Mucosa of descending colon (tissue), 3 donors: Measurements from ENCODE around the gene KRTAP22-1. TPM values are rescaled to one million over a fixed set of nuclear protein-coding genes. Genes with fewer than 3 reads are reported as not detected.

Experiments used
- ATAC-seq: fragments of 200-7000 bp; cut with Tn5 transposase; one replicate; pipeline ENCODE4 v1.9.1; 2020; ENCODE audit warnings: mild to moderate bottlenecking, moderate library complexity
- DNase-seq, 3 donors: peaks; one replicate each; pipeline ENCODE4 v3.0.0-alpha.2; 2020
- H3K36me3 ChIP-seq: fragments of 200-600 bp; one replicate; pipeline ENCODE4 v1.8.0; 2021; ENCODE audit warnings: low read depth, mild to moderate bottlenecking
- H3K4me1 ChIP-seq: fragments of 200-600 bp; one replicate; pipeline ENCODE4 v1.8.0; 2021; ENCODE audit warnings: low read depth, mild to moderate bottlenecking
- H3K4me3 ChIP-seq: fragments of 200-600 bp; one replicate; pipeline ENCODE4 v1.8.0; 2021; ENCODE audit warnings: mild to moderate bottlenecking
- H3K9me3 ChIP-seq: fragments of 200-600 bp; one replicate; pipeline ENCODE4 v1.8.0; 2021; ENCODE audit warnings: mild to moderate bottlenecking
- intact Hi-C, 2 donors: fragments of 100-400 bp; cut with DNase I in 1 of 2; cut with micrococcal nuclease in 1 of 2; formaldehyde crosslinking; loops; one replicate each; pipeline versions ENCODE4 v1.11.0 to v1.11.1; 2022; cut with DNase I, micrococcal nuclease
- total RNA-seq, 3 donors: library from RNA; stranded (reverse); fragmentation: NEBNext Ultra II Directional in 2 of 3; extraction: Animal tissue kit (Norgen Biotek cat#: 25700) in 2 of 3; gene quantifications; one replicate each; pipeline versions ENCODE4 v1.2.1 to v1.2.4, GENCODE V29; 2021 to 2023
- TF ChIP-seq, protein P1 (sequence below): fragments of 200-600 bp; IDR thresholded peaks from one replicate; pipeline ENCODE4 v1.8.0; 2022; ENCODE audit warnings: antibody characterized with exemption, mild to moderate bottlenecking
- donor health status: DM: no; HTN: no; CAD: no; lungs with moderate emphysema.
- donor health status: DM: no; HTN: no; CAD: no.
- donor health status: DM: no; HTN: yes; CAD: no.

The KRTAP22-1 gene
- total RNA-seq, 3 donors from 2014 or later, result not detected

DNA sequence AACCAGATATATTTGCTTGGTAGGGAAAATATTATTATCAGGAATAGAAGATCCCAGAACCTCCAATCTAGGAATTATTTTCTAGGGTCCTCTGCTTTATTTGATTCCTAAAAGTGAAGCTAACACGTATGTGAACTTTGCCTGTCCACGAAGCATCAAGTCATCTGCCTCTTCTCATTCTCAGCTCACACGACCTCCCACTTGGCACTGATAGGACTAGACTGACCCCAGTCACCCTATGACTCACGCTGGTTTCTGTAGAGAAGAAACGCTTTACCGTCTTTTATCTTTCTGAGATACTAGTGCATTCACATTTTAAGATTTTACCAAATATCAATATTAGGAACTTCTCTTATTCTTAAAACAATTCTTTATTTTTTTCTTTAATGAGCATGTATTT, 37.8 kb upstream of the KRTAP22-1 start:
- intact Hi-C loops, result no loop called here
- Histone ChIP-seq H3K4me3 (no peak overlapping the region), H3K36me3 (no peaks in the 10 kb centered on the region), H3K4me1 (no peaks in the 10 kb centered on the region), H3K9me3 (peaks cover 47% of the 10 kb centered on the region)
- ATAC-seq (no peak), DNase-seq (no peak)
- TF ChIP-seq, protein P1, sequence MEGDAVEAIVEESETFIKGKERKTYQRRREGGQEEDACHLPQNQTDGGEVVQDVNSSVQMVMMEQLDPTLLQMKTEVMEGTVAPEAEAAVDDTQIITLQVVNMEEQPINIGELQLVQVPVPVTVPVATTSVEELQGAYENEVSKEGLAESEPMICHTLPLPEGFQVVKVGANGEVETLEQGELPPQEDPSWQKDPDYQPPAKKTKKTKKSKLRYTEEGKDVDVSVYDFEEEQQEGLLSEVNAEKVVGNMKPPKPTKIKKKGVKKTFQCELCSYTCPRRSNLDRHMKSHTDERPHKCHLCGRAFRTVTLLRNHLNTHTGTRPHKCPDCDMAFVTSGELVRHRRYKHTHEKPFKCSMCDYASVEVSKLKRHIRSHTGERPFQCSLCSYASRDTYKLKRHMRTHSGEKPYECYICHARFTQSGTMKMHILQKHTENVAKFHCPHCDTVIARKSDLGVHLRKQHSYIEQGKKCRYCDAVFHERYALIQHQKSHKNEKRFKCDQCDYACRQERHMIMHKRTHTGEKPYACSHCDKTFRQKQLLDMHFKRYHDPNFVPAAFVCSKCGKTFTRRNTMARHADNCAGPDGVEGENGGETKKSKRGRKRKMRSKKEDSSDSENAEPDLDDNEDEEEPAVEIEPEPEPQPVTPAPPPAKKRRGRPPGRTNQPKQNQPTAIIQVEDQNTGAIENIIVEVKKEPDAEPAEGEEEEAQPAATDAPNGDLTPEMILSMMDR, result no peak

DNA sequence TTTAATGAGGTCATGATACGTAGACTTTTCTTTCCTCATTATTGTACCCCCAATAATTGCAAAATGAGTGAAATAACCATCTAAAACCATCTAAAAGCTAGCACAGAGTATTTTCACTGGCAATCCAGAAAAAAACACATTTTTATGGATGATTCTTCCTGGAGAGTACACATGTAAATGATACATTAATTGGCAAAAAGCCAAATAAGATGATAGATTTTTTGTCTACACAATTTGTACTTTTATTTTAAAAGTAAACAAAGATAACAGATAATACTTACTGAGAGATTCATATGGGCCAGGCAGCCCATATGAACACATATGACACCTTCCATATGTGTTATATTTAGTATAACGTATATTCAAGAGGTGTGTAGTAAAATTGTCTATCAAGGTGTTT, 37.3 kb upstream of the KRTAP22-1 start:
- intact Hi-C loops, result no loop called here
- peaks cover 45% of the 10 kb centered on the region for H3K9me3 ChIP-seq
- H3K36me3 ChIP-seq, result no peaks in the 10 kb centered on the region
- TF ChIP-seq, protein P1, result no peak
- no peak overlapping the region for H3K4me3 ChIP-seq
- DNase-seq (no peak), ATAC-seq (no peak)
- no peaks in the 10 kb centered on the region for H3K4me1 ChIP-seq

DNA sequence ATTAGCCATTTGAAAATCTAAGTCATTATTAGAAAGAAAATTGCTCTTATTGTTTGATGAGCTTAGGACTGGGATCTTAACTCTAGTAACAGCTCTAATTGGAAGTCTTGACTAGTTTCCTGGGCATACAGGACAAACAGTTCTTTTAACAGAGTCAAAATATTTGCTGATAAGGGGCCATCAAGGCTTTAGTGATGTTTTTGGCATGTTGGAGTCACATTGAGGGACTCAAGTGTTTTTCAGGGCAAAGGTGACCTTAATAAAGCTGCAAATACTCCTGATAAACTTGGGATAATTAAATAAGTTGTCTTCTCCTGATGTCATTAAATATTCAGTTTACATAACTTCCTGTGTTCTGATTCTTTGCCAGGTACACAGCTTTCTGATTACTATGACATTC, 33.3 kb upstream of the KRTAP22-1 start:
- no peaks in the 10 kb centered on the region for H3K4me1 ChIP-seq
- H3K4me3 ChIP-seq, result no peak overlapping the region
- intact Hi-C loops, result no loop called here
- peaks cover 36% of the 10 kb centered on the region for H3K9me3 ChIP-seq
- TF ChIP-seq, protein P1, result no peak
- DNase-seq (no peak), ATAC-seq (no peak)
- H3K36me3 ChIP-seq, result no peaks in the 10 kb centered on the region

DNA sequence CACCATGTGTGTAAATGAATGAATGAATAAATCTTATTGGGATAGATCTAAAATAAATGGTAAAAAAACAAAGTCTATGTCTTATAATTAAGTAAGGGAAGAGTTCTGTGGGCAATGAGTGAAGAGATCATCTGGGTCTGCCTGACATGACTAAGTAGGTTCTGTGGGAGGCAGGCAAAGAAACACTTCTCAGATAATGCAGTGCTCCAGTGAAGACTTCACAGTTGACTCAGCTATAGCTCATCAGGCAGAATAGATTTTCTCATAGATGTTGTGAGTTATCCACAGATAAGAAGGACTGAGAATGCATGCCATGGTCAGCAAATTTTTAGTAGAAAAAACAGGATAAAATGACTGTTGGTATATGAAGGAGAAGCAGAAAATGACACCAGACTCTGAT, 23.1 kb upstream of the KRTAP22-1 start:
- intact Hi-C loops, result no loop called here
- no peak for ATAC-seq

DNA sequence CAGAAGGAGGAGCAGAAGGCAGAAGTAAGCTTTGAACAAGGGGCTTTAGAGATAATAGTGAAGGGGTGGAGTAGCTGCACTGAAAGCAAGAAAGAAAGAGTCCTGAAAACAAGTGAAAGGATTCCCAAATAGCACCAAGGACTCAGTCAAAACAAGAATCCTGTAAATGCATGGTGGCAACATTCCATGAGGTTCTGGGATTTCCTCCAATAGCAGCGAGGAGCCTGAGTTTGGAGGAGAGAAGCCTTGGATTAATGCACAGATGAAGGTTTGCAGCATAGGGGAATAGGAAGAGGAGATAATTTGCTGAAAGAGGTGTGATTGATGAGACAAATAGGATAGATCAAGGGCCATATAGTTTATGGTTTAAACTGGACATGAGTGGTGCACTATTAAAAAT, 21.5 kb upstream of the KRTAP22-1 start:
- Histone ChIP-seq H3K36me3 (no peaks in the 10 kb centered on the region), H3K9me3 (peaks cover 43% of the 10 kb centered on the region), H3K4me3 (no peak overlapping the region), H3K4me1 (no peaks in the 10 kb centered on the region)
- ATAC-seq, result no peak
- TF ChIP-seq, protein P1, result no peak
- intact Hi-C loops, result no loop called here
- DNase-seq, result no peak

More for the DNA sequence above, 23.1 kb upstream of the KRTAP22-1 start:
- Histone ChIP-seq H3K4me1 (no peaks in the 10 kb centered on the region), H3K4me3 (no peak overlapping the region), H3K36me3 (no peaks in the 10 kb centered on the region), H3K9me3 (peaks cover 44% of the 10 kb centered on the region)
- TF ChIP-seq, protein P1, result no peak
- no peak for DNase-seq

DNA sequence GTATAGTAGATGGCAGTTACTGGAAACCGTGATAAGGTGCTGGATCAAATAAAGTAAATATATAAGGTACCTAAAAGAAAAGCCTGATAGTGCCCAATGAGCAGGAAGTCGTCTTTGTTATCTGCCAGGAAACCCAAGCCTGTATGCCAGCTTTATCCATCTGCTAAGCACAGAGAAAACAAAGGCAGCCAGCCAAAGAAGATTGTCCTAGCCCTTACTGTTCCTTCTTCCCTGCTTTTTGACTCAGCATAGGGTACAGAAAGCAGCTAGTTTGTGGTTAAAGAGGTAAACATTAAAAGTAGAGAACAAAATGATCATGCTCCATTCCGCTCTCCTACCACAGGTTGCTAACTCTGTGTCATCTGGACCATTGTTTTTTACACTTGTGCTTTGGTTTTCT, 20.8 kb upstream of the KRTAP22-1 start:
- TF ChIP-seq, protein P1, result no peak
- Histone ChIP-seq H3K36me3 (no peaks in the 10 kb centered on the region), H3K4me3 (no peak overlapping the region), H3K9me3 (peaks cover 50% of the 10 kb centered on the region), H3K4me1 (no peaks in the 10 kb centered on the region)
- ATAC-seq, result no peak
- no peak for DNase-seq
- intact Hi-C loops, result no loop called here
